ENCODE measurements around the gene LRP2. TPM values are rescaled to one million over a fixed set of nuclear protein-coding genes. Genes with fewer than 3 reads are reported as not detected.

Gene LRP2
- total RNA-seq, 4 donors from 2014 or later, result not detected

- no peaks in the 10 kb centered on the region for H3K4me1 ChIP-seq
- in situ Hi-C loops (cut with MboI; ENCODE audit: low sequenced_read_pairs in 4 of 4) (no loop called here), intact Hi-C loops (cut with DNase I; ENCODE audit: low total_unique reads) (no loop called here)
- DNase-seq (no peak), ATAC-seq (no peak)
- no peaks in the 10 kb centered on the region for H3K9me3 ChIP-seq
- H3K27ac ChIP-seq, result no peak overlapping the region
- H3K4me3 ChIP-seq, result no peak overlapping the region
- no peaks in the 10 kb centered on the region for H3K36me3 ChIP-seq
- H3K27me3 ChIP-seq, result peaks cover 0 to 4% (median 2%) of the 10 kb centered on the region in 3 donors
- no peak for TF ChIP-seq POLR2A (IDR thresholded peaks at IDR 0.05)
Measured at GRCh38 chr2:169119851-169120250, 242.5 kb downstream of the LRP2 start.

GRCh38 chr2:169119123-169119760 is 243.1 kb downstream of the LRP2 start:
- no peak overlapping the region for H3K4me3 ChIP-seq
- DNase-seq (no peak), ATAC-seq (no peak)
- H3K27me3 ChIP-seq, result peaks cover 0 to 4% (median 2%) of the 10 kb centered on the region in 3 donors
- TF ChIP-seq POLR2A (IDR thresholded peaks at IDR 0.05) (no peak), CTCF (IDR thresholded peaks at IDR 0.05 in 4 of 5, conservative IDR thresholded peaks at IDR 0.05 in 1 of 5) (no peak)
- intact Hi-C loops (cut with DNase I; ENCODE audit: low total_unique reads) (no loop called here), in situ Hi-C loops (cut with MboI; ENCODE audit: low sequenced_read_pairs in 4 of 4) (no loop called here)
- H3K36me3 ChIP-seq, result no peaks in the 10 kb centered on the region
- H3K4me1 ChIP-seq, result no peaks in the 10 kb centered on the region
- no peak overlapping the region for H3K27ac ChIP-seq
- H3K9me3 ChIP-seq, result no peaks in the 10 kb centered on the region

- Histone ChIP-seq H3K36me3 (no peaks in the 10 kb centered on the region), H3K4me1 (no peaks in the 10 kb centered on the region), H3K9me3 (no peaks in the 10 kb centered on the region), H3K4me3 (no peak overlapping the region), H3K27ac (no peak overlapping the region), H3K27me3 (peaks cover 0 to 4% (median 2%) of the 10 kb centered on the region in 3 donors)
- ATAC-seq (no peak), DNase-seq (no peak)
- TF ChIP-seq POLR2A (IDR thresholded peaks at IDR 0.05) (no peak), CTCF (IDR thresholded peaks at IDR 0.05 in 4 of 5, conservative IDR thresholded peaks at IDR 0.05 in 1 of 5) (no peak)
- intact Hi-C loops (cut with DNase I; ENCODE audit: low total_unique reads) (no loop called here), in situ Hi-C loops (cut with MboI; ENCODE audit: low sequenced_read_pairs in 4 of 4) (no loop called here)
Measured at GRCh38 chr2:169118060-169118459, 244.3 kb downstream of the LRP2 start.

GRCh38 chr2:169116993-169117392 is 245.3 kb downstream of the LRP2 start:
- DNase-seq (no peak), ATAC-seq (no peak)
- Histone ChIP-seq H3K27me3 (peaks cover 0 to 4% (median 2%) of the 10 kb centered on the region in 3 donors), H3K27ac (no peak overlapping the region), H3K4me3 (no peak overlapping the region), H3K9me3 (no peaks in the 10 kb centered on the region), H3K36me3 (no peaks in the 10 kb centered on the region), H3K4me1 (no peaks in the 10 kb centered on the region)
- in situ Hi-C loops (cut with MboI; ENCODE audit: low sequenced_read_pairs in 4 of 4) (no loop called here), intact Hi-C loops (cut with DNase I; ENCODE audit: low total_unique reads) (no loop called here)
- TF ChIP-seq POLR2A (IDR thresholded peaks at IDR 0.05), result no peak
- TF ChIP-seq CTCF (IDR thresholded peaks at IDR 0.05 in 4 of 5, conservative IDR thresholded peaks at IDR 0.05 in 1 of 5), result no peak

- intact Hi-C loops (cut with DNase I; ENCODE audit: low total_unique reads), result no loop called here
- no peak for ATAC-seq
- H3K27me3 ChIP-seq, result no peaks in the 10 kb centered on the region
- H3K4me1 ChIP-seq, result no peaks in the 10 kb centered on the region
- in situ Hi-C loops (cut with MboI; ENCODE audit: low sequenced_read_pairs in 4 of 4), result no loop called here
- H3K9me3 ChIP-seq, result no peaks in the 10 kb centered on the region
- H3K36me3 ChIP-seq, result no peaks in the 10 kb centered on the region
- no peak for DNase-seq
- no peak for TF ChIP-seq CTCF (IDR thresholded peaks at IDR 0.05 in 4 of 5, conservative IDR thresholded peaks at IDR 0.05 in 1 of 5)
- TF ChIP-seq POLR2A (IDR thresholded peaks at IDR 0.05), result no peak
- H3K27ac ChIP-seq, result no peak overlapping the region
- H3K4me3 ChIP-seq, result no peak overlapping the region
Measured at GRCh38 chr2:169116327-169116726, 246.0 kb downstream of the LRP2 start.
